Heart left ventricle (tissue), 16 donors: ENCODE data around the gene ASPA. TPM values are rescaled to one million over a fixed set of nuclear protein-coding genes. Genes with fewer than 3 reads are reported as not detected.

Experiments
- ATAC-seq, 4 donors: fragments of 200-7000 bp; cut with Tn5 transposase; one replicate each; pipeline ENCODE4 v1.9.1; 2020 to 2022; ENCODE audit warnings: moderate library complexity in 4 of 4, mild to moderate bottlenecking in 3 of 4, moderate number of reproducible peaks in 1 of 4
- DNase-seq, 5 donors: peaks; one replicate each; pipeline ENCODE4 v3.0.0-alpha.2; 2020
- H3K27ac ChIP-seq, 12 donors: fragments of 200-600 bp; sonication (generic) in 4 of 12; one replicate each; pipeline versions ENCODE4 v1.5.0 to v1.8.0; 2016 to 2022; ENCODE audit warnings: mild to moderate bottlenecking in 2 of 12
- H3K27me3 ChIP-seq, 9 donors: fragments of 200-600 bp; sonication (generic) in 2 of 9; one replicate each; pipeline versions ENCODE4 v1.5.1 to v1.8.0; 2016 to 2022; ENCODE audit warnings: mild to moderate bottlenecking in 3 of 9
- H3K36me3 ChIP-seq, 9 donors: fragments of 200-600 bp; sonication (generic) in 2 of 9; one replicate each; pipeline versions ENCODE4 v1.5.0 to v1.8.0; 2018 to 2022; ENCODE audit warnings: mild to moderate bottlenecking in 2 of 9
- H3K4me1 ChIP-seq, 12 donors: fragments of 200-600 bp; sonication (generic) in 4 of 12; one replicate each; pipeline versions ENCODE4 v1.5.0 to v1.8.0; 2016 to 2022; ENCODE audit warnings: mild to moderate bottlenecking in 3 of 12
- H3K4me3 ChIP-seq, 12 donors: fragments of 200-600 bp; sonication (generic) in 4 of 12; one replicate each; pipeline versions ENCODE4 v1.5.0 to v1.8.0; 2017 to 2022; ENCODE audit warnings: mild to moderate bottlenecking in 9 of 12, moderate library complexity in 4 of 12
- H3K9me3 ChIP-seq, 12 donors: fragments of 200-600 bp; sonication (generic) in 4 of 12; one replicate each; pipeline versions ENCODE4 v1.5.0 to v1.8.0; 2016 to 2022; ENCODE audit warnings: mild to moderate bottlenecking in 1 of 12
- CTCF ChIP-seq, 12 donors: fragments of 200-600 bp; sonication (generic) in 4 of 12; IDR thresholded peaks; one replicate each; pipeline versions ENCODE4 v1.5.0 to v1.8.0; 2018 to 2022; ENCODE audit warnings: antibody characterized with exemption in 12 of 12, mild to moderate bottlenecking in 5 of 12
- POLR2A ChIP-seq, 2 donors: fragments of 450-650 bp; IDR thresholded peaks; one replicate each; pipeline ENCODE4 v1.6.1; 2017; ENCODE audit warnings: antibody characterized with exemption in 2 of 2, mild to moderate bottlenecking in 2 of 2, moderate library complexity in 2 of 2
- WGBS, 4 donors: extraction: QIAGEN DNeasy Blood & Tissue Kit in 2 of 4; methylation state at CpG; one replicate each; pipeline versions ENCODE4 v1.1.5 to v1.1.7; 2013 to 2018; 5-methylcytosine and 5-hydroxymethylcytosine counted together
- intact Hi-C, 10 donors: fragments of 100-400 bp; cut with DNase I; formaldehyde crosslinking; loops; one replicate each; pipeline versions ENCODE4 v1.11.1 to v1.14.2; 2022
- polyA plus RNA-seq, 2 donors: library from polyadenylated mRNA; stranded (reverse); fragments of 200-250 nt; gene quantifications; one replicate each; pipeline ENCODE4 v1.2.3, GENCODE V29; 2013
- total RNA-seq, 9 donors: library from RNA; depleted of rRNA in 2 of 9; stranded (reverse); fragments of >200 nt in 2 of 9; fragmentation: NEBNext Ultra II Directional in 3 of 9; extraction: Animal tissue kit (Norgen Biotek cat#: 25700) in 3 of 9; gene quantifications; one replicate each; pipeline versions ENCODE4 v1.1.0 to v1.2.4, GENCODE V29; 2016 to 2023
- donor health status: ischemic (EF 13 %, LVEDD 7.1; RV severe dilation, severe dysfunction).
- donor health status: healthy with polysubstance abuse.
- donor health status: DM: no; HTN: yes; CAD: no.
- donor health status: DM: no; HTN: no; CAD: no.
- donor health status: ischemic (EF 25% LVEDD 6.9; RV normal size, moderate dysfunction).
- donor health status: ischemic (EF 25% LVEDD 5.7; RV mildly dilated, moderate dysfunction).
- donor health status: healthy.
- donor health status: DM: yes; HTN: yes; CAD: no.
- donor health status: ischemic (EF 35%, LVEDD 5.7; RV mildly dilated, moderate dysfunction).
- donor health status: nonischemic (EF 11% LVEDD 7.7; RV severe dilation, severe dysfunction).
- donor health status: DM: yes; HTN: yes; CAD: no.
- donor health status: PGD.
- donor health status: ischemic (EF 29% LVEDD 5.4; RV normal size, mild dysfunction).
- donor health status: nonischemic (EF 23%, LVEDD 6.1; RV moderate dilation, normal function).

Gene ASPA
- total and polyA plus RNA-seq, 11 donors = 0.26 to 2.4 (median 1.2) TPM

GRCh38 chr17:3547628-3548027, 71.8 kb downstream of the ASPA start:
- Histone ChIP-seq H3K4me3 (no peak overlapping the region), H3K9me3 (no peaks in the 10 kb centered on the region), H3K27me3 (peaks cover 0 to 4% (median 0%) of the 10 kb centered on the region in 9 donors), H3K27ac (no peak overlapping the region), H3K36me3 (no peaks in the 10 kb centered on the region), H3K4me1 (no peaks in the 10 kb centered on the region)
- ATAC-seq (no peak), DNase-seq (no peak)
- TF ChIP-seq POLR2A (IDR thresholded peaks at IDR 0.05) = no peak
- no peak for TF ChIP-seq CTCF (IDR thresholded peaks at IDR 0.05)
- WGBS, 4 donors = 67 to 78% (median 70%) methylated on average over 8 to 11 of the region's 11 CpGs
- intact Hi-C loops = no loop called here

- H3K27ac ChIP-seq = no peak overlapping the region
- H3K27me3 ChIP-seq = peaks cover 0 to 3% (median 0%) of the 10 kb centered on the region in 9 donors
- ATAC-seq (no peak), DNase-seq (no peak)
- WGBS, 4 donors = 94 to 97% (median 96%) methylated on average over 2 of the region's 2 CpGs
- TF ChIP-seq CTCF (IDR thresholded peaks at IDR 0.05) (no peak), POLR2A (IDR thresholded peaks at IDR 0.05) (no peak)
- intact Hi-C loops = no loop called here
- H3K4me1 ChIP-seq = no peaks in the 10 kb centered on the region
- H3K4me3 ChIP-seq = no peak overlapping the region
- no peaks in the 10 kb centered on the region for H3K36me3 ChIP-seq
- H3K9me3 ChIP-seq = no peaks in the 10 kb centered on the region
Observed at GRCh38 chr17:3549610-3550162, 73.9 kb downstream of the ASPA start.

- TF ChIP-seq CTCF (IDR thresholded peaks at IDR 0.05) (no peak), POLR2A (IDR thresholded peaks at IDR 0.05) (no peak)
- no peak for DNase-seq
- H3K36me3 ChIP-seq = no peaks in the 10 kb centered on the region
- no peaks in the 10 kb centered on the region for H3K9me3 ChIP-seq
- H3K27me3 ChIP-seq = peaks cover 0 to 3% (median 0%) of the 10 kb centered on the region in 9 donors
- intact Hi-C loops = no loop called here
- H3K4me1 ChIP-seq = no peaks in the 10 kb centered on the region
- ATAC-seq = no peak
- 82 to 86% (median 85%) methylated on average over 6 of the region's 6 CpGs for WGBS, 4 donors
- H3K4me3 ChIP-seq = no peak overlapping the region
- H3K27ac ChIP-seq = no peak overlapping the region
Observed at GRCh38 chr17:3551189-3551588, 75.4 kb downstream of the ASPA start.

- Histone ChIP-seq H3K4me3 (no peak overlapping the region), H3K27me3 (peaks cover 0 to 3% (median 0%) of the 10 kb centered on the region in 9 donors), H3K9me3 (no peaks in the 10 kb centered on the region), H3K27ac (no peak overlapping the region), H3K4me1 (no peaks in the 10 kb centered on the region), H3K36me3 (no peaks in the 10 kb centered on the region)
- 84 to 88% (median 86%) methylated on average over 7 of the region's 7 CpGs for WGBS, 4 donors
- intact Hi-C loops = no loop called here
- ATAC-seq (no peak), DNase-seq (no peak)
- no peak for TF ChIP-seq CTCF (IDR thresholded peaks at IDR 0.05)
- TF ChIP-seq POLR2A (IDR thresholded peaks at IDR 0.05) = no peak
Observed at GRCh38 chr17:3552916-3553315, 77.1 kb downstream of the ASPA start.

Other genes with a start within 250 kb of the ASPA start
- not detected for gene OR3A1, start 177.6 kb upstream of the ASPA start, total RNA-seq
- not detected for gene OR3A1, start 177.6 kb upstream of the ASPA start, polyA plus RNA-seq
- under 1 TPM in 1 of 9 donors, not detected in 8; 0.35 TPM for gene OR3A2, start 89.7 kb upstream of the ASPA start, total RNA-seq
- not detected for gene OR3A2, start 89.7 kb upstream of the ASPA start, polyA plus RNA-seq
- not detected for gene OR1E1, start 77.6 kb upstream of the ASPA start, total RNA-seq
- gene OR1E1, start 77.6 kb upstream of the ASPA start, polyA plus RNA-seq = not detected
- not detected for gene OR3A3, start 64.6 kb upstream of the ASPA start, total RNA-seq
- not detected for gene OR3A3, start 64.6 kb upstream of the ASPA start, polyA plus RNA-seq
- gene OR1E2, start 42.2 kb upstream of the ASPA start, total RNA-seq = under 1 TPM in 1 of 9 donors, not detected in 8; 0.52 TPM
- not detected for gene OR1E2, start 42.2 kb upstream of the ASPA start, polyA plus RNA-seq
- under 1 TPM in 5 of 9 donors, not detected in 4; 0.16 to 0.72 (median 0.44) TPM for gene SPATA22, start 4.2 kb upstream of the ASPA start, total RNA-seq
- gene SPATA22, start 4.2 kb upstream of the ASPA start, polyA plus RNA-seq = under 1 TPM in 1 of 2 donors, not detected in 1; 0.23 TPM
- gene TRPV3, start 81.8 kb downstream of the ASPA start, total RNA-seq = 1 to 10 TPM in 4 of 9 donors, under 1 TPM in 4, not detected in 1; 0.25 to 1.7 (median 0.97) TPM
- under 1 TPM; 0.32 to 0.65 TPM for gene TRPV3, start 81.8 kb downstream of the ASPA start, polyA plus RNA-seq
- 1 to 10 TPM; 2.0 to 4.5 (median 3.3) TPM for gene TRPV1, start 133.4 kb downstream of the ASPA start, total RNA-seq
- 1 to 10 TPM; 1.9 to 4.9 TPM for gene TRPV1, start 133.4 kb downstream of the ASPA start, polyA plus RNA-seq
- 1 to 10 TPM; 2.5 to 7.3 (median 3.6) TPM for gene SHPK, start 160.3 kb downstream of the ASPA start, total RNA-seq
- 1 to 10 TPM; 2.9 to 3.7 TPM for gene SHPK, start 160.3 kb downstream of the ASPA start, polyA plus RNA-seq
- 10 to 100 TPM in 3 of 9 donors, 1 to 10 TPM in 6; 6.2 to 19.0 (median 8.7) TPM for gene CTNS, start 160.8 kb downstream of the ASPA start, total RNA-seq
- 10 to 100 TPM in 1 of 2 donors, 1 to 10 TPM in 1; 6.8 to 10.9 TPM for gene CTNS, start 160.8 kb downstream of the ASPA start, polyA plus RNA-seq
- 100 to 1,000 TPM; 122 to 291 (median 177) TPM for gene TAX1BP3, start 192.6 kb downstream of the ASPA start, total RNA-seq
- gene TAX1BP3, start 192.6 kb downstream of the ASPA start, polyA plus RNA-seq = 100 to 1,000 TPM; 131 to 203 TPM
- 10 to 100 TPM; 24.2 to 78.2 (median 51.9) TPM for gene EMC6, start 192.8 kb downstream of the ASPA start, total RNA-seq
- gene EMC6, start 192.8 kb downstream of the ASPA start, polyA plus RNA-seq = 100 to 1,000 TPM; 141 to 190 TPM
- gene P2RX5, start 220.2 kb downstream of the ASPA start, total RNA-seq = 10 to 100 TPM in 6 of 9 donors, 1 to 10 TPM in 3; 5.4 to 66.4 (median 14.3) TPM
- gene P2RX5, start 220.2 kb downstream of the ASPA start, polyA plus RNA-seq = 100 to 1,000 TPM in 1 of 2 donors, 10 to 100 TPM in 1; 13.1 to 108 TPM
- 1 to 10 TPM in 1 of 9 donors, under 1 TPM in 8; 0.15 to 2.1 (median 0.32) TPM for gene HASPIN, start 247.9 kb downstream of the ASPA start, total RNA-seq
- gene HASPIN, start 247.9 kb downstream of the ASPA start, polyA plus RNA-seq = 1 to 10 TPM in 1 of 2 donors, not detected in 1; 1.1 TPM